K562 (cell line): Measurements from ENCODE around the gene KNCN. TPM values are rescaled to one million over a fixed set of nuclear protein-coding genes. Genes with fewer than 3 reads are reported as not detected.

ENCODE experiments used
- EGR1 ChIP-seq: fragments of 450-650 bp; conservative IDR thresholded peaks from 2 replicates; pipeline ENCODE4 v1.6.1; 2017; ENCODE audit warnings: mild to moderate bottlenecking
- HDAC2 ChIP-seq: fragments of 450-650 bp; IDR thresholded peaks from 2 replicates; pipeline ENCODE4 v1.6.1; 2016; ENCODE audit warnings: mild to moderate bottlenecking
- HDGF ChIP-seq: fragments of 450-650 bp; IDR thresholded peaks from 2 replicates; pipeline ENCODE4 v1.6.1; 2016
- KDM5B ChIP-seq: fragments of 200-600 bp; sonication (generic); IDR thresholded peaks from 2 replicates; pipeline ENCODE4 v1.6.1; 2012; ENCODE audit warnings: low read depth, mild to moderate bottlenecking, moderate library complexity, low read length, control low read depth, inconsistent platforms; ENCODE audit not compliant: insufficient replicate concordance
- MTF1 ChIP-seq: fragments of 250-450 bp; sonication (Bioruptor Pico); IDR thresholded peaks from 2 replicates; pipeline ENCODE4 v1.9.0; 2021; ENCODE audit warnings: moderate library complexity, mild to moderate bottlenecking, inconsistent platforms, borderline replicate concordance
- NFRKB ChIP-seq: fragments of 450-650 bp; IDR thresholded peaks from 2 replicates; pipeline ENCODE4 v1.6.1; 2016; ENCODE audit warnings: low read depth
- RAD51 ChIP-seq: fragments of 450-650 bp; IDR thresholded peaks from 2 replicates; pipeline ENCODE4 v1.7.1; 2016; ENCODE audit warnings: low read depth, mild to moderate bottlenecking, borderline replicate concordance
- SUPT5H ChIP-seq: fragments of 450-650 bp; IDR thresholded peaks from 2 replicates; pipeline ENCODE4 v1.6.1; 2016
- TAF7 ChIP-seq: fragments of 450-650 bp; IDR thresholded peaks from 2 replicates; pipeline ENCODE4 v1.6.1; 2016; ENCODE audit warnings: missing genetic modification characterization, missing compliant biosample characterization
- TARDBP ChIP-seq: fragments of 450-650 bp; IDR thresholded peaks from 2 replicates; pipeline ENCODE4 v1.6.1; 2016
- TOE1 ChIP-seq, 2 experiments: fragments of 450-650 bp in 1 of 2; sonication (generic) in 1 of 2; formaldehyde crosslinking in 1 of 2; IDR thresholded peaks; 2 replicates each; pipeline versions ENCODE4 v1.7.1 to v1.8.0; 2016 to 2022; ENCODE audit warnings: borderline replicate concordance in 2 of 2, mild to moderate bottlenecking in 2 of 2, antibody characterized with exemption in 1 of 2, inconsistent platforms in 1 of 2, low read depth in 1 of 2, missing genetic modification reagents in 1 of 2, moderate library complexity in 1 of 2
- polyA plus RNA-seq, 8 experiments: library from polyadenylated mRNA; depleted of rRNA in 4 of 8; stranded (reverse) in 5 of 8; unstranded in 3 of 8; fragments of >200 nt; fragmentation: Nextera tagmentation in 2 of 8; fragmentation: Illumina TruSeq in 1 of 8; extraction: Ambion mirVana in 2 of 8; extraction: Trizol in 1 of 8; gene quantifications; 2 replicates each; pipeline versions ENCODE4 v1.2.1 to v1.2.3, GENCODE V29; 2011 to 2014; ENCODE audit warnings: inconsistent platforms in 1 of 8, missing spikeins in 1 of 8
- total RNA-seq, 7 experiments: library from RNA; depleted of rRNA in 6 of 7; stranded (reverse); fragments of >200 nt in 6 of 7; fragmentation: Illumina TruSeq in 2 of 7; extraction: Trizol in 2 of 7; gene quantifications; 2 replicates each; pipeline versions ENCODE4 v1.2.1 to v1.2.3, GENCODE V29; 2011 to 2021; ENCODE audit warnings: low replicate concordance in 1 of 7
- TF ChIP-seq, protein P1 (sequence below), 2 experiments: fragments of 200-800 bp in 1 of 2; sonication (Bioruptor generic) in 1 of 2; sonication (generic) in 1 of 2; formaldehyde crosslinking in 1 of 2; IDR thresholded peaks in 1 of 2; conservative IDR thresholded peaks in 1 of 2; 2 replicates each; pipeline versions ENCODE4 v1.5.0 to v1.6.1; 2016 to 2020; ENCODE audit warnings: missing compliant biosample characterization in 1 of 2, missing genetic modification characterization in 1 of 2, missing genetic modification reagents in 1 of 2
- TF ChIP-seq, protein P2 (sequence below): fragments of 250-450 bp; sonication (Bioruptor Pico); IDR thresholded peaks from 2 replicates; pipeline ENCODE4 v1.5.0; 2020; ENCODE audit warnings: mild to moderate bottlenecking
- TF ChIP-seq, protein P3 (sequence below): conservative IDR thresholded peaks from 2 replicates; pipeline ENCODE4 v1.6.1; 2011; ENCODE audit warnings: low read depth, mild to moderate bottlenecking, low read length; ENCODE audit not compliant: control insufficient read depth

The KNCN gene
- total and polyA plus RNA-seq, 9 of the 15 experiments (the other 6 are each of a cell fraction or from before 2014, with no cell fraction given), result not detected

- TF ChIP-seq HDAC2 (peak; percentile 94), TARDBP (peak; percentile 72; the same call in 1 of the 2 replicates), NFRKB (peak; percentile 73; the same call in 1 of the 2 replicates), SUPT5H (no peak), HDGF (no peak), TOE1 (IDR thresholded peaks at IDR 0.05; ENCODE audit: borderline replicate concordance) (peak; percentile 83; the same call in 1 of the 2 replicates), TOE1 (CRISPR knock-in tag; IDR thresholded peaks at IDR 0.05; ENCODE audit: borderline replicate concordance, low read depth) (0 out of 2 replicates have a peak, but pooled peaks have one; percentile 31), MTF1 (CRISPR knock-in tag) (no peak), RAD51 (peak; percentile 52; the same call in 1 of the 2 replicates), KDM5B (no peak), EGR1 (peak; percentile 100), TAF7 (tag) (no peak)
- TF ChIP-seq, protein P1, sequence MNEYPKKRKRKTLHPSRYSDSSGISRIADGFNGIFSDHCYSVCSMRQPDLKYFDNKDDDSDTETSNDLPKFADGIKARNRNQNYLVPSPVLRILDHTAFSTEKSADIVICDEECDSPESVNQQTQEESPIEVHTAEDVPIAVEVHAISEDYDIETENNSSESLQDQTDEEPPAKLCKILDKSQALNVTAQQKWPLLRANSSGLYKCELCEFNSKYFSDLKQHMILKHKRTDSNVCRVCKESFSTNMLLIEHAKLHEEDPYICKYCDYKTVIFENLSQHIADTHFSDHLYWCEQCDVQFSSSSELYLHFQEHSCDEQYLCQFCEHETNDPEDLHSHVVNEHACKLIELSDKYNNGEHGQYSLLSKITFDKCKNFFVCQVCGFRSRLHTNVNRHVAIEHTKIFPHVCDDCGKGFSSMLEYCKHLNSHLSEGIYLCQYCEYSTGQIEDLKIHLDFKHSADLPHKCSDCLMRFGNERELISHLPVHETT (CRISPR knock-in tag; conservative IDR thresholded peaks at IDR 0.05 in 1 of 2, IDR thresholded peaks at IDR 0.05 in 1 of 2), result peak in 1 of 2 experiments; percentile 71; a peak in 1 of 4 replicates
- TF ChIP-seq, protein P2, sequence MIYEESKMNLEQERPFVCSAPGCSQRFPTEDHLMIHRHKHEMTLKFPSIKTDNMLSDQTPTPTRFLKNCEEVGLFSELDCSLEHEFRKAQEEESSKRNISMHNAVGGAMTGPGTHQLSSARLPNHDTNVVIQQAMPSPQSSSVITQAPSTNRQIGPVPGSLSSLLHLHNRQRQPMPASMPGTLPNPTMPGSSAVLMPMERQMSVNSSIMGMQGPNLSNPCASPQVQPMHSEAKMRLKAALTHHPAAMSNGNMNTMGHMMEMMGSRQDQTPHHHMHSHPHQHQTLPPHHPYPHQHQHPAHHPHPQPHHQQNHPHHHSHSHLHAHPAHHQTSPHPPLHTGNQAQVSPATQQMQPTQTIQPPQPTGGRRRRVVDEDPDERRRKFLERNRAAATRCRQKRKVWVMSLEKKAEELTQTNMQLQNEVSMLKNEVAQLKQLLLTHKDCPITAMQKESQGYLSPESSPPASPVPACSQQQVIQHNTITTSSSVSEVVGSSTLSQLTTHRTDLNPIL (CRISPR knock-in tag), result no peak
- TF ChIP-seq, protein P3, sequence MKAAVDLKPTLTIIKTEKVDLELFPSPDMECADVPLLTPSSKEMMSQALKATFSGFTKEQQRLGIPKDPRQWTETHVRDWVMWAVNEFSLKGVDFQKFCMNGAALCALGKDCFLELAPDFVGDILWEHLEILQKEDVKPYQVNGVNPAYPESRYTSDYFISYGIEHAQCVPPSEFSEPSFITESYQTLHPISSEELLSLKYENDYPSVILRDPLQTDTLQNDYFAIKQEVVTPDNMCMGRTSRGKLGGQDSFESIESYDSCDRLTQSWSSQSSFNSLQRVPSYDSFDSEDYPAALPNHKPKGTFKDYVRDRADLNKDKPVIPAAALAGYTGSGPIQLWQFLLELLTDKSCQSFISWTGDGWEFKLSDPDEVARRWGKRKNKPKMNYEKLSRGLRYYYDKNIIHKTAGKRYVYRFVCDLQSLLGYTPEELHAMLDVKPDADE, result peak; percentile 78
Observed at GRCh38 chr1:46522184-46522968, 29.1 kb downstream of the KNCN start (continued).
